WERI-Rb-1 (cell line): ENCODE measurements around the gene SSBP3.

Experiments
- DNase-seq: peaks from one replicate; pipeline ENCODE4 v3.0.0-alpha.2; 2020
- H3K27ac ChIP-seq: fragments of 250-450 bp; sonication (Bioruptor Pico); 2 replicates; pipeline ENCODE4 v1.5.1; 2020; ENCODE audit warnings: mild to moderate bottlenecking, moderate library complexity
- H3K27me3 ChIP-seq: fragments of 250-450 bp; sonication (Bioruptor Pico); 2 replicates; pipeline ENCODE4 v1.5.1; 2021; ENCODE audit warnings: mild to moderate bottlenecking, low read depth, moderate library complexity; ENCODE audit not compliant: insufficient read depth, severe bottlenecking
- H3K36me3 ChIP-seq: fragments of 250-450 bp; sonication (Bioruptor Pico); 2 replicates; pipeline ENCODE4 v1.5.1; 2020; ENCODE audit warnings: mild to moderate bottlenecking, moderate library complexity
- H3K4me3 ChIP-seq: 2 replicates; pipeline ENCODE4 v1.5.1; 2011; ENCODE audit warnings: low read depth, mild to moderate bottlenecking, control low read depth, low read length
- H3K9me3 ChIP-seq: fragments of 250-450 bp; sonication (Bioruptor Pico); 2 replicates; pipeline ENCODE4 v1.5.1; 2021; ENCODE audit warnings: mild to moderate bottlenecking, moderate library complexity; ENCODE audit not compliant: severe bottlenecking
- CTCF ChIP-seq: IDR thresholded peaks from 2 replicates; pipeline ENCODE4 v1.5.1; 2011; ENCODE audit warnings: low read depth, mild to moderate bottlenecking, control low read depth, inconsistent platforms, low read length

The SSBP3 gene

GRCh38 chr1:54275349-54275748 lies 130.8 kb downstream of the SSBP3 start:
- Histone ChIP-seq H3K27ac (peak overlapping the region; percentile 87), H3K36me3 (peaks cover 71% of the 10 kb centered on the region), H3K4me3 (no peak overlapping the region), H3K27me3 (no peaks in the 10 kb centered on the region), H3K9me3 (no peaks in the 10 kb centered on the region)
- TF ChIP-seq CTCF, result no peak
- no peak for DNase-seq

- Histone ChIP-seq H3K27ac (peak overlapping the region; percentile 87), H3K9me3 (no peaks in the 10 kb centered on the region), H3K36me3 (peaks cover 71% of the 10 kb centered on the region), H3K4me3 (no peak overlapping the region), H3K27me3 (no peaks in the 10 kb centered on the region)
- no peak for DNase-seq
- TF ChIP-seq CTCF, result no peak
Measured at GRCh38 chr1:54274881-54275280, 131.3 kb downstream of the SSBP3 start.

- peak overlapping the region; percentile 87 for H3K27ac ChIP-seq
Measured at GRCh38 chr1:54274448-54274847, 131.7 kb downstream of the SSBP3 start.

GRCh38 chr1:54273795-54274163 lies 132.4 kb downstream of the SSBP3 start:
- Histone ChIP-seq H3K4me3 (peak overlapping the region; percentile 28), H3K9me3 (no peaks in the 10 kb centered on the region), H3K36me3 (peaks cover 64% of the 10 kb centered on the region), H3K27me3 (no peaks in the 10 kb centered on the region), H3K27ac (peak overlapping the region; percentile 87)
- DNase-seq, result peak; percentile 96
- TF ChIP-seq CTCF, result no peak

More at GRCh38 chr1:54274448-54274847, 131.7 kb downstream of the SSBP3 start:
- Histone ChIP-seq H3K36me3 (peaks cover 70% of the 10 kb centered on the region), H3K4me3 (no peak overlapping the region), H3K9me3 (no peaks in the 10 kb centered on the region), H3K27me3 (no peaks in the 10 kb centered on the region)
- peak; percentile 55; the same call in 1 of the 2 replicates for TF ChIP-seq CTCF
- peak; percentile 62 for DNase-seq

GRCh38 chr1:54273092-54273794 lies 133.0 kb downstream of the SSBP3 start:
- peak; percentile 93 for DNase-seq

More at GRCh38 chr1:54273092-54273794, 133.0 kb downstream of the SSBP3 start:
- Histone ChIP-seq H3K27ac (peak overlapping the region; percentile 87), H3K36me3 (peaks cover 60% of the 10 kb centered on the region), H3K9me3 (no peaks in the 10 kb centered on the region), H3K27me3 (no peaks in the 10 kb centered on the region), H3K4me3 (peak overlapping the region; percentile 28)
- TF ChIP-seq CTCF, result peak; percentile 96
